ENCODE results near the gene CEP112.
"Not testable (repeated sequence)": the region's sequence is repeated elsewhere in the genome, so short reads cannot be mapped to it uniquely, and the experiment has no call there.

CEP112 gene

DNA sequence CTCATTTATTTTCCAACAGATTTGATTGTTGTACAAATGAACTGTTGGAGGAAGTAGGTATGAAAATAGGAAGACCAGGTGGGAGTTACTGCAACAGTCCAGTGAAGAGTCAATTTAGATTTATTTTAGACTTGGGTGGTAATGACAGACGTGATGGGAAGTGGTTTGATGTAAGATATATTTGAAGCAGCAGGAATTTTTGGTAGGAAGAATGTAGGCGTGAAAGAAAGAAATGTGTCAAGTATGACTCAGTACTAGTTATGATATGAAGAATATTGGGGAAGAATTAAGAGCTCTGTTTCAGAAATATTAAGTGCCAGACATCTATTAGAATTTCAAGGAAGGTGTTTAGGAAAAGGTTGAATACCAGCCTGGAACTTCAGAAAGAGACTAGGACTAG is 382.6 kb downstream of the CEP112 start:
- no peak for DNase-seq

DNA sequence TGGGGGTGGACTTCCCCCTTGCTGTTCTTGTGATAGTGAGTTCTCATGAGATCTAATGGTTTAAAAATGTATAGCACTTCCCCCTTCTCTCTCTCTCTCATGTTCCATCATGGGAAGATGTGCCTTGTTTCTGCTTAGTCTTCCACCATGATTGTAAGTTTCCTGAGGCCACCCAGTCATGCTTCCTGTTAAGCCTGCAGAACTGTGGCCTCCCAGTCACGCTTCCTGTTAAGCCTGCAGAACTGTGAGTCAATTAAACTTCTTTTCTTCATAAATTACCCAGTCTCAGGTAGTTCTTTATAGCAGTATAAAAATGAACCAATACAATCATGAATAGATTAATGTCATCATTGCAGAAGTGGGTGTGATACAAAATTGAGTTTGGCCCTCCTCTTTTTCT is 383.4 kb downstream of the CEP112 start:
- DNase-seq, result not testable (repeated sequence)

DNA sequence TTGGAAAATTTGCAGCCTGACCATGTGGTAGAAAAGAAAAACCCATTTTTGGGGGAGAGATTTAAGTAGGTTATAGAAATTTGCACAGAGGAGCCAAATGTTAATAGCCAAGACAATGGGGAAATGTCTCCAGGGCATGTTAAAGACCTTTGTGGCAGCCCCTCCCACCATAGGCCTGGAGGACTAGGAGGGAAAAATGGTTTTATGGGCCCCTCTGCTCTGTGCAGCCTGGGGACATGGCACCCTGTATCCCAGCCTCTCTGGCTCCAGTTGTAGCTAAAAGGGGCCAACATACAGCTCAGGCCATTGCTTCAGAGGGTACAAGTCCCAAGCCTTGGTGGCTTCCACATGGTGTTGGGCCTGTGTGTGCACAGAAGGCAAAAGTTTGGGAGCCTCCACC is 384.6 kb downstream of the CEP112 start:
- no peak for DNase-seq

DNA sequence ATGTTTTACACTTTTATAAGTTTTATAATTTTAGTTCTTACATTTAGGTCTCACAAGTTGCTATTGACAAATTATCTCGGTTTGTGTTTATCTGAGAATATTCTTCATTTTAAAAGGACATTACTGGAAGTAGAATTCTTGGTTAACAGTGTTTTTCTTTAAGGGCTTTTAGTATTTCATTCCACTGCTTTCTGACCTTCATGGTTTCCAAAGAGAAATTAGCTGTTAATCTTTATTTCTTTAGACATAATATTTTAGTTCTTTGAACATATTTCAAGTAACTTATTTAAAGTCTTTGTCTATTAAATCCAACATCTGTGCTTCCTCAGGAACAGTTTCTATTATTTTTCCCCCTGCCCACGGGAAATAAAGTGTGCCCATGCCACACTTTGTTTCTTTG is 390.4 kb downstream of the CEP112 start:
- DNase-seq, result no peak

DNA sequence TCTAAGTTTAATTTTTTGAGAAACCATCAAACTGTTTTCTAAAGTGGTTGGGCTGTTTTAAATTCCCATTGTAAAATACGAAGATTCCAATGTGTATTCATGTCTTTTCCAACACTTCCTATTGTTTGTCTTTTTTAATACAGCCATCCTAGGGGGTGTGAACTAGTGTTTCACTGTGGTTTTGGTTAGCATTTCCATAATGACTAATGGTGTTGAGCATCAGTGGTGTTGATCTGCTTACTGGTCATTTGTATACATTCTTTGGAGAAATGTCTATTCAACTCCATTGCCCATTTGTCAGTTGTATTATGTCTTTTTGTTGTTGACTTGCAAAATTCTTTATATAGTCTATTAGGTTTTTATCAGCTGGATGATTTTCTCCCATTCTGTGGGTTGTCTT is 391.3 kb downstream of the CEP112 start:
- DNase-seq, result no peak

DNA sequence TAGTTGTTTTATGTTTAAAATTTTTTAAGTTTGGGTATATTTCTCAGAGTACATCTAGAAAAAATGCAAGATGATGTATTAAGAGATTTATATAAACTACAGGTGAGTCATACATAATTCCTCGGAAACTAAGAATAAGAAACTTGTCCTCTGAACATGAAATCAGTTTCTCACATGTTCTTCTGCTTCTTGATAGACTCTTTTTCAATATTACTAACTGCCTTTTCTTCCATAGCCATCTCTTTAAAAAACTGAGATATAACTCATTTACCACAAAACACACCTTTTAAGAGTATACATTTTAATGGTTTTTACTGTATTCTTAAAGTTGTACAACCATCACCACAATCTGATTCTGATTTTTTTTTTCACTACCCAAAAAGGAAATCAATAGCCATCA is 392.1 kb downstream of the CEP112 start:
- DNase-seq, result no peak

DNA sequence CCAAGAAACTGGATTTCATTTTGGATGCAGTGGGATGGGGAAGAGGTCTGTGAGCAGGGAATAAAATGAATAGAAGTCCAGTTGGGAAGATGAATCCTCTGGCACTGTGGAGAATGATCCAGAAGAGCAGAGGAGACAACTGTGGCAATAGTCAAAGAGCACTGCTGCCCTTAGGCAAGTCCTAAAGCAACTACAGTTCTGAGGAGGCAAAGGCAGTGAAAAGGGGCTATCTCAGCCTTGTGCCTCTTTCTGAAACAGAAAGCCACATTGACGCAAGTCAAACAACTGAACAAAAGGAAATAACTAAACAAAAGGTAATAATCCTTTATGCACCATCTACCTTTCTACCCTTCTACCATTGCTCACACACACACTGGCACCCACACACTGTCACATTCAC is 392.5 kb downstream of the CEP112 start:
- DNase-seq, result no peak

DNA sequence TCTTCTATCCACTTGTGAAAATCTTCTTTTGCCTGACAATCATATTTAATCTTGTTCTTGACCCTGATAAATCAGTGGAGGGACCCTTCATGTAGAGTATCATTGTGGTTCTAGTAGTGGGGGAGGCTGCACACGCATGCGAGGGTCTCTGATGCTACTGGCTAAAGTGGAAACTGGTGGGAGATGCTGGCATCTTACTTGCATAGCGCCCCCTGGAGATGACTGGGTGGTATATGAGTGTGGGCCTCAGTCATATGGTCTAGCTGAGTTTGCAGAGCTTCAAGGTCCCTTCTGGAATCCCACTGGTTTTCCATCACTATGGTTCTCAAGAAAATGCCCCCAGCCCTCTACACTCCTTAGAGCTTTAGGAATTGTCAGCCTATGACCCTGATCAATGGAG is 394.1 kb downstream of the CEP112 start:
- peak; percentile 5 to 33 for DNase-seq

DNA sequence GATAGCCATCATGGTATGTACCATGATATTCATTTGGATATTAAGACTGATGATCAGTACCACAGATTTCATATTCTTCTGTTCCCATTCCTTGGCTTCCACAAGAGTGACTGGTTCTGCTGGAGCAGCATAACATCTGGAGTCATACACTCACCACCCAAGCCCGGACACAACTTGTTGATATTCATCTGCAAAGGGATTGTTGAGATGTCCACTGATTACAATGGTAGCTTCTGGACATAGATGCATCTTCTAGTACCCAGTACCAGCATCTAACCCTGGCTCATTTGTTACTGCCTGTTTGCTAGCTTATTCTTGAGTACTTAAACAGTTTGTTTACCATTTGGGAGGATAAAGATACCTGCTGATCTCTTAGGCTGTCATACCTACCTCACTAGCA is 394.8 kb downstream of the CEP112 start:
- DNase-seq, result no peak

DNA sequence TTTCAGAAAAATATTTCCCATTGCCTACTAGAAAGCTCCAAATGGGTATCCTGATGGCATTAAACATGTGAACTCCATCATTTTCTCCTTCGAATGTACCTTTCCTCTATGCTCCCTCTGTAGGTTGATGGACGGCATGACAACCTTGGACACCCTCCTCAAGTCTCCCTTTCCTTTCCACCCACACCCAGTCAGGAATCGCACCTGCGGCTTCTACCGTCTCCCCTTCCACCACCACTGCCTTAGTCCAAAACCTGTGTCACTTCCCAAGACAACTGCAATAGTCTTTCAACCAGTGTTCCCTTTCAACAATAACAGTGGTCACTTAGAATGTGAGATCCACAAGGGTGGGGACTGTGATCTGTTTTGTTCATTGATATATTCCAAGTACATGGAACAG is 397.4 kb downstream of the CEP112 start:
- peak in 1 of 2 experiments; percentile 35 for DNase-seq

DNA sequence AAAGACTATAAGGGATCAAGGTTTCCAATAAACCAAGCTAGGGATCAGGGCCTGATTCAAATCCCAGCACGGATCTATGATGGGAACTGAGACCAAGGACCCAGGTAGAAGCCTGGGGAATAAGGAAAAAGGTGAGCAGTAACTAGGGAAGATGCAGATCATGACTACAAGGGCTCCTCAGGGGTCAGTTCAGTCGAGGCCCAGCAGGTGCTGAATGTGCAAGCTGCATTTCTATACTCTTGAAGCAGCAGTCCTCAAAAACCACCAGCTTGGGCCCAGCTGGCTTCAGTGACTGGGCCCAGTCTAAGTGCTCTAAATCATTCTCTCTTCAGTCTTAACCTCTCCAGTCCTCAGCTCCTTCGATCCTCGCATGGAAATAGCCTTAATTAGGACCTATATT is 401.7 kb downstream of the CEP112 start:
- no peak for DNase-seq

DNA sequence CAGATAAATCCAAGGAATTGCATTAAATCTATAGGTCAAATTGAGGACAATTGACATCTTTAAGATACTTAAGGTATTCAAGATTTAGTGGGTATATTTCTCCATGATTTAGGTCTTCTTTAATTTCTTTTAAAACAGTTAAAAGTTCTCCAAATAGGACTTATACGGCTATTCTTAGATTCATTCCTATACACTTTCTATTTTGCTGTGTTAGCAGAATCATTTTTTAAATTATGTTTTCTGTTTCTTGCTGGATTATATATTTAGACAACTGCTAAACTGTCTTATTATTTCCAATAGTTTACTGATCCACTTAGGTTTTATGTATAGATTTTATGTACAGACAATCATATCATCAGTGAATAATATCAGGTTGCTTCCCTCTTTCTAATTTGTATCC is 404.4 kb downstream of the CEP112 start:
- no peak for DNase-seq

DNA sequence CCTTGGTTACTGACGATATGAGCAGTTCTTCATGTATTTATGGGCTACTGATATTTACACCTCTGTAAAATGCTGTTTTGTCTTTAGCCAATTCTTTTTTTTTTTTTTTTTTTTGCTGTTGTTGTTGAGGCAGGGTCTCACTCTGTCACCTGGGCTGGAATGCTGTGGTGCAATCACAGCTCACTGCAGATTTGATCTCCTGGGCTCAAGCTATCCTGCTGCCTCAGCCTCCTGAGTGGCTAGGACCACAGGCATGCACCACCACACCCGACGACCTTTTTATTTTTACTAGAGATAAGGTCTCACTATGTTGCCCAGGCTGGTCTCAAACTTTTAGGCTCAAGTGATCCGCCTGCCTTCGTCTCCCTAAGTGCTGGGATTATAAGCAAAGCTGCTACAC is 405.5 kb downstream of the CEP112 start:
- no peak for DNase-seq

DNA sequence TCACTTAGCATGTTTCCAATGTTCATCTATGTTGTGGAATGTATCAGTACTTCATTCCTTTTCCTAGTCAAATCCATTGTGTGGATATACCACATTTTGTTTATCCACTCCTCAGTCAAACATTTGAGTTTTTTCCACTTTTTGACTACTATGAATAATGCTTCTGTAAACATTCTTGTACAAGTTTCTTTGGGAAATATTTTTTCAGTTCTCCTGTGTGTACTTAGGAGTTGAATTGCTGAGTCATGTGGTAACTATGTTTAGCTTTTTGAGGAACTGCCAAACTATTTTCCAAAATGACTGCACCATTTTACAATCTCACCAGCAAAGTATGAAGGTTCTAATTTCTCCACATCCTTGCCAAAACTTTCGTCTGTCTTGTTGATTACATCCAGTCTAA is 406.8 kb downstream of the CEP112 start:
- no peak for DNase-seq

DNA sequence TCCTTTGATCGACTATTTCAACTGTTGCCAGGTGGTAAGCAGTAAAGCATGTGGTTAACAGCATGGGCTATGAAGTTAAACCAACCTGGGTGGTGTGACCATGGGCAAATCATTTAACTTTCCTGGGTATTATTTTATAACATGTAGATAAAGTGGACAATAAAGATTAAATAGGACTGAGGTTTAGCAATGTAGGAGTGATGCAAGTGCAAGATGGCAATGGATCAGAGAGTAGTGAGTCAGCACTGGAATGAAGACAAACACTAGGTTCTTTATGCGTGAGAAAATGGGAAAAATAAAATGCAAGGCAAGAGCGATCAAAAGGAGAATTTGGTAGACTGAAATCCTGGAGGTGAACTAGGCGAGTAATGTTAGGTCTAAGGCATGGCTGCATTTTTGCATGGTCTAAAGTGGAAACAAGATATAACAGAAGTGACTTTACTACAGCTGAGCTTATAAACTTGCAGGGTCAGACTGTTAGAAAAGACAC is 408.0 kb downstream of the CEP112 start:
- no peak for DNase-seq

DNA sequence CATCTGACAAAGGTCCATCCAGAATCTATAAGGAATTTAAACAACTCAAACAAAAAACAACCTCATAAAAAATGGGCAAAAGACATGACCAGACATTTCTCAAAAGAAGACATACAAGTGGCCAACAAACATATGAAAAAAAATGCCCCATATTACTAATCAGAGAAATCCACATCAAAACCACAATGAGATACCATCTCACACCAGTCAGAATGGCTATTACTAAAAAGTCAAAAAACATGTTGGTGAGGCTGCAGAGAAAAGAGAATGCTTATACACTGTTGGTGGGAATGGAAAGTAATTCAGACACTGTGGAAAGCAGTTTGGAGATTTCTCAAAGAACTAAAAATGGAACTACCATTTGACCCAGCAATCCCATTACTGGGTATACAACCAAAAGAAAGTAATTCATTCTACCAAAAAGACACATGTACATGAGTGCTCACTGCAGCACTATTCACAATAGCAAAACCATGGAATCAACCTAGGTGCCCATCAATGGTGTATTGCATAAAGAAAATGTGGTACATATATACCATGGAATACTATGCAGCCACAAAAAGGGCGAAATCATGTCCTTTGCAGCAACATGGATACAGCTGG is 409.7 kb downstream of the CEP112 start:
- not testable (repeated sequence) for DNase-seq

DNA sequence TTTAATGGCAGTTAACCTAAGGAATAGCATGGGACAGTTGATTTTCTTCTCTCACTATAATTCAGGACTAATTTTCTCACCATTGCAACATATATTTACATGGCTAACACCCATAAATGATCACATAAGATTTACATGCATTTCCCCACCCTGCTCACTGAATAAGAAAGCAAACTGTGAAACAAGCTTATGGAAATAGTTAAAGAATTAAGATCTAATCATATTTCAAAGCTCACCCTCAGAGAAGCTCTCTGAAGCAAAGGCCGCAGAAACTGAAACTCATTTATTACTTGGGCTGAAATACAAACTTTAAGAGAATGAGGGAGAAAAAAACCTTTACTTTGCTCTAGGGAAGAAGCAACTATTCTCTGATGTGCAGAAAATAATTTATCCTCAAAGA is 411.8 kb downstream of the CEP112 start:
- no peak for DNase-seq

DNA sequence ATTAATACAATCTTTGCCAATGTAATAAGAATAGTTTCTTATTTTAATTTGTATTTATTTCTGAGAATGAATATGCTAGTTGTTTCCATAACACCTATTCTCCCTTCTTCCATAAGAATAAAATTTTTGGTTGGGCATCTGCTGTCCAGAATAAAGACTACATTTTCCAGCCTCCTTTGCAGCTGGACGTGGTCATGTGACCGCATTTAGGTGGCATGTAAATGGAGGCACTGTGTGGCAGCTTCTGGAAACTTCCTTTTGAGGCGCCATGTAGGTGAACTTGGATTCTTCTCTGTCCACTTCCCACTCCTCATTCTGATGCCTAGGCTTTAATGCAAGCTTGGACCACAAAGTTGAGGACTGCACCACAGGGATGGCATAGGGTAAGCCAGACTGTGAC is 415.0 kb downstream of the CEP112 start:
- DNase-seq, result no peak

DNA sequence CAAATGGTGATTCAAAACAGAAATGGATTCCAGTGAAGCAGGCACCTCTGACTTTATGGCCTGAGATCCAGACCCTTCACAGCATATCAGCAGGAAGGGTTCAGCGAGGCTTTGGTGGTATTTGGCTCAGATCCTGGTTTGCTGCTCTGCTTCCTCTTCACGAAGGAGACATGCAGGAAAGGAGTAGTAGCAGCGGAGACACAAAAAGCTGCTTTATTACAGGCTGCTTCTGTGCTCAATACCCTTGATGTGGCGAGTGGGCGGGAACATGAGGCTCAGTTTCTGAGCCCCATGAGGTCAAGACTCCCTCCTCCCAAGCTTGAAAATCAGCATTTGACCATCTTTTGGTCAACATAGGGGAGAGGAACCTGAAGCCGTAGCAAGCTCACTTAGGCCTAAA is 417.1 kb downstream of the CEP112 start:
- DNase-seq, result no peak

DNA sequence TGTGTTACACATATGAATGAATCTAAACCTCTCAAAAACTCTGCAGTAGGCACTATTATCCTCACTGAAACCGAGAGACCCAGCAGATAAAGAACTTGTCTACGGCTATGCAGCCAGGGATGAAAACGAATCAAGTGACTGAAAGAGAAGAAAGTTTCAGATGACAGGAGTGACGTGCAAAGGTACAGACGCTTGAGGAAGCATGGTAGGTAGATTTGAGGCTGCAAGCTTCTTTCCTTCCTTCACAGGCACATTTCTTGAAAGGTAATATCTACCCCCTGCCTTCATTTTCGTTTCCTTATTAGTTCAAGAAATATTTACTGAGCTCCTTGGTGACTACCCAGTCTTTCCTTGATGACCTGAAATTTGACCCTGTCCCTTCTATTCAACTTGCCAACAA is 418.9 kb downstream of the CEP112 start:
- DNase-seq, result no peak

DNA sequence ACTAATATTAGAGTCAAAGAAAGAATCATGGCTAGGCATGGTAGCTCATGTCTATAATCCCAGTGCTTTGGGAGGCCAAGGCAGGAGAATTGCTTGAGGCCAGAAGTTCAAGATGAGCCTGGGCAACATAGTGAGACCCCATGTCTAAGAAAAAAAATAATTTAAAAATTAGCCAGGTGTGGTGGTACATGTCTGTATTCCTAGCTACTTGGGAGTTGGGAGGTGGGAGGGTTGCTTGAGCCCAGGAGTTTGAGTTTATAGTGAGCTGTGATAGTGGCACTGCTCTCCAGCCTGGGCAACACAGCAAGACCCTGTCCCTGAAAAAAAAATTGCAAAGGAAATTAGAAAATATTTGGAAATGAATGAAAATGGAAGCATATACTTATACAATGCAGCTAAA is 420.2 kb downstream of the CEP112 start:
- DNase-seq, result no peak

DNA sequence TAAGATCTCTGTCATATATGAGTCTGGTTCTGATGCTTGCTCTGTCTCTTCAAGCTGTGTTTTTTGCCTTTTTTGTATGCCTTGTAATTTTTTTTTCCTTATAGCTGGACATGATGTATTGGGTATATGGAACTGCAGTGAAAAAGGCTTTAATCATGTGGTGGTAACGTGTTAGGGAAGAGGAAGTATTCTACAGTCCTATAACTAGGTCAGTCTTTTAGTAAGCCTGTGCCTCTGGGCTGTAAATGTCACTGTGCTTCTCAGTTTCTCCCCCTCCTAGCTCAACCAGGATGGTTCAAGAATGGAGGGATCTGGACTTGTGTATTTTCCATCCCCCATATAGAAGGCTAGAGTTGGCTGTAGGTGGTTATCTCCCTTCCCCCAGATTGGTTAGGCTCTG is 428.1 kb downstream of the CEP112 start:
- DNase-seq, result no peak

DNA sequence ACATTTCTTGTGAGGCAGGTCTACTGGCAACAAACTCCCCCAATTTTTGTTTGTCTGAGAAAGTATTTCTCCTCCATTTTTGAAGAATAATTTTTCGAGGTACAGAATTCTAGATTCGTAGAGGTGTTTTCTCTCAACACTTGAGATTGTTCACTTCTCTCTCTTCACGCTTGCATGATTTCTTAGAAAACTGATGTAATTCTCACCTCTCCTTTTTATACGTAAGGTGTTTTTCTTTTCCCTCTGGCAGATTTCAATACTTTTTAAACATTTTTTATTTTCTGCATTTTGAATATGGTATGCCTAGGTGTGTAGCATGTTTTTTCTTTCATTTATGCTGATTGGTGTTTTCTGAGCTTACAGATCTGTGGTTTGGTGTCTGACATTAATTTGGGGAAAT is 429.0 kb downstream of the CEP112 start:
- DNase-seq, result no peak

DNA sequence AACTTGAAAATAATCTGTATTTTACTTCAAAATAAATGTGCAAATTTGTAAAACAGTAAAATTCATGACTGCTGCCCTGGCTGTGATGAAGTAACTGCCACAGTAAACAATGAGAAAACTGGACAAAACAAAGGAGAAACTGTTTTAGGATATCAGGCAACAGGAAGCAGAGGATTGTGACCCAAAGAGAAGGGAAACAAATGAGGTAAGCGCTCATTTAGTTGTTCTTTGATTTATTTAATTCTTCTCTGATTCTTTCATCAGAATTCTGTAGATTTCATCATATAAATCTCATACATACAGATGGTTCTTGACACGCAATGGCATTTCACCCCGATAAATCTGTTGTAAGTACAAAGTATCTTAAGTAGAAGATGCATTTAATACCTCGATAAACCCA is 432.4 kb downstream of the CEP112 start:
- DNase-seq, result no peak

DNA sequence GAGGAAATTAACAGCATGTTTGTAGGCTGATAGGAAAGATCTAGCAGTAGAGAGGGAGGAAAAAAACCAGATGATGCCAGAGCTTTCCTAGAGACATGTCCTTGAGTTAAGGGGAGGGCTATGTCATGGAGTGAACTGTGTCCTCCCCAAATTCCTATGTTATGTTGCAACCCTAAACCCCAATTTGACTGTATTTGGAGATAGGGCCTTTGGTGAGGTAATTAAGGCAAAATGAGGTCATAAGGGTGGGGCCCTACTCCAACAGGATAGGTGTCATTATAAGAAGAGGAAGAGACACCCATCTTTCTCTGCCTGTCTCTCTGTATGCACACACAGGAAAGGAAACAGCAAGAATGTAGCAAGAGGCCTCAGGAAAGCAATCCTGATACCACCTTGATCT is 435.2 kb downstream of the CEP112 start:
- no peak for DNase-seq

DNA sequence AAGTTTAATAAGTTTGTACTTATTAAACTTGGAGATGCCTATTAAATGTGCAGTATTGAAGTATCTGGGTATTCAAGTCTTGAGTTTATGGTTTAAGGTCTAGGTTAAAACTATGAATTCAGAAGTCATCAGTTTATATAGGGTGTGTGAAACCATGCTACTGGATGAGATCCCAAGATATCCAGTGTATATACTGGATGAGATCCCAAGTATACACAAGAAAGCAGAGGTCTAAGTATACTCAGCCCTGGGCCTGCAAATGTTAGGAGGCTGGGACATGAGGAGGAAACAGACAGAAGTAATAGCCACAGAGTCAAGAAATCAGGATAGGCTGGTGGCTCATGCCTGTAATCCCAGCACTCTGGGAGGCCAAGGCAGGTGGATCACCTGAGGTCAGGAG is 436.1 kb downstream of the CEP112 start:
- no peak for DNase-seq
